ENCODE data around the gene ORAI3. TPM values are rescaled to one million over a fixed set of nuclear protein-coding genes. Genes with fewer than 3 reads are reported as not detected.
A peak's percentile ranks its signal among the peaks of the same experiment; 100 is the strongest.

Gene ORAI3
- total RNA-seq, 1 donor from 2014 or later, result 12.2 TPM

DNA sequence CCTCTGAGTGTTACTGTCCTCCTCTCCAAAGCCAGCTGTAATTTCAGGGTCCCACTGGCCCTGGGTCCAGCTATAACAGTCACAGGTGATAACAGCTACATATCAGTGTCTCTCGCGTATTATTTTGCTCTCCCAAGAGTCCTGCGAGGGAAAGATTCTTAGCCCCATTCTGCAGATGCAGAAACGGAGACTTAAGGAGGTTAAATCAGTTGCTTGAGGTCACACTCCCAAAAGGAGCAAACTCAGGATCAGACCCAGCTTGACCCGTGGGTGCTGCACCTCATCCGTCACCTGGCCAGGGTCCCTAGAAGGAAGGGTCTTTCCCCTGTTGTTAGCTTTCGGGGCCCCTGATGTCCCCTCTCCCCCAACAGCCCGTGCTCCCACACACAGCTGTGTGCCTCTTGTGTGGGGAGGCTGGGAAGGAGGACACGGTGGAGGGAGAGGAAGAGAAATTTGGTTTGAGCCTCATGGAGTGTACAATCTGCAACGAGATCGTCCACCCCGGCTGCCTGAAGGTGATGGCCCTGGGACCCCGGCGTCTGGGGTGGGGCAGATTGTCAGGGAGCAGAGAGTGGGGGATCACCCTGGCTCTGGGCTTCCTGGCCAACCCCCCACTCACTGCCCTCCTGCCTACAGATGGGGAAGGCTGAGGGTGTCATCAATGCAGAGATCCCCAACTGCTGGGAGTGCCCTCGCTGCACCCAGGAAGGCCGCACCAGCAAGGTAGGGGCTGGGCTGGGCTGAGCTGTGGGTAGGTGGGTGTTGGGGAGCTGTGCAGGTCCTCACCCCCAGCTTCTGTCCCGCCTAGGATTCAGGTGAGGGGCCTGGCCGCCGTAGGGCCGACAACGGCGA, 21.7 kb upstream of the ORAI3 start:
- H3K27me3 ChIP-seq (ENCODE audit: low read depth), result no peaks in the 10 kb centered on the region
- H3K9me3 ChIP-seq (replicated peaks), result no peaks in the 10 kb centered on the region
- DNase-seq, result no peak
- intact Hi-C loops (cut with micrococcal nuclease), result no loop called here
- no peak overlapping the region for H3K4me3 ChIP-seq
- peaks cover 20% of the 10 kb centered on the region for H3K36me3 ChIP-seq
- peak overlapping the region; percentile 14 for H3K27ac ChIP-seq (replicated peaks)
- H3K4me1 ChIP-seq, result peaks cover 35% of the 10 kb centered on the region
- TF ChIP-seq, protein P1, sequence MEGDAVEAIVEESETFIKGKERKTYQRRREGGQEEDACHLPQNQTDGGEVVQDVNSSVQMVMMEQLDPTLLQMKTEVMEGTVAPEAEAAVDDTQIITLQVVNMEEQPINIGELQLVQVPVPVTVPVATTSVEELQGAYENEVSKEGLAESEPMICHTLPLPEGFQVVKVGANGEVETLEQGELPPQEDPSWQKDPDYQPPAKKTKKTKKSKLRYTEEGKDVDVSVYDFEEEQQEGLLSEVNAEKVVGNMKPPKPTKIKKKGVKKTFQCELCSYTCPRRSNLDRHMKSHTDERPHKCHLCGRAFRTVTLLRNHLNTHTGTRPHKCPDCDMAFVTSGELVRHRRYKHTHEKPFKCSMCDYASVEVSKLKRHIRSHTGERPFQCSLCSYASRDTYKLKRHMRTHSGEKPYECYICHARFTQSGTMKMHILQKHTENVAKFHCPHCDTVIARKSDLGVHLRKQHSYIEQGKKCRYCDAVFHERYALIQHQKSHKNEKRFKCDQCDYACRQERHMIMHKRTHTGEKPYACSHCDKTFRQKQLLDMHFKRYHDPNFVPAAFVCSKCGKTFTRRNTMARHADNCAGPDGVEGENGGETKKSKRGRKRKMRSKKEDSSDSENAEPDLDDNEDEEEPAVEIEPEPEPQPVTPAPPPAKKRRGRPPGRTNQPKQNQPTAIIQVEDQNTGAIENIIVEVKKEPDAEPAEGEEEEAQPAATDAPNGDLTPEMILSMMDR (IDR thresholded peaks at IDR 0.05; ENCODE audit: borderline replicate concordance), result no peak

DNA sequence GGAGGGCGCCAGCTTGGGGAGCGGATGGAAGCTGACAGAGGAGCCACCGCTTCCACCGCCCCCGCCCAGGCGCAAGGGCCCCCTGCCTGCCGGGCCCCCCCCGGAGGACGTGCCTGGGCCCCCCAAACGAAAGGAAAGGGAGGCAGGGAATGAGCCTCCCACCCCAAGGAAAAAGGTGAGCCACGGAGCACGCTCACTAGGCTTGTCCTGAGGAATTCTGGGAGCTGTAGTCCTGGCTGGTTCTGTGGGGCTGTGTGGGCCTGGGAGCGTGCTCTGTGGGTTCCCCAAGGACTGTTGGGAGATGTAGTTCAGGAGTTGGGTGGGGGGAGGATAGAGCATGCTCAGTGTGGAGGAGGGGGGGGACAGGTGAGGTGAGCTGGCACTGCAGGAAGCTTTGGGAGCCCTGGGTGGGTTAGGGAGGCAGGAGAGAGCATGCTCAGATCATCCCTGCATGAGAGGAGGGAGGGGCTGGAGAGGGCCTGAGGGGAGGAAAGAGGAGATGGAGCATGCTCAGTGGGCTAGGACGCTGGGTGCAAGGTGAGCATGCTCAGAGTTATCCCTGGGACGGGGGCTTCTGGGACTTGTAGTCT, 21.0 kb upstream of the ORAI3 start:
- Histone ChIP-seq H3K4me3 (no peak overlapping the region), H3K9me3 (replicated peaks) (no peaks in the 10 kb centered on the region), H3K27me3 (ENCODE audit: low read depth) (no peaks in the 10 kb centered on the region), H3K36me3 (peaks cover 27% of the 10 kb centered on the region), H3K4me1 (peaks cover 35% of the 10 kb centered on the region), H3K27ac (replicated peaks) (peak overlapping the region; percentile 14)
- no peak for DNase-seq
- TF ChIP-seq, protein P1 (IDR thresholded peaks at IDR 0.05; ENCODE audit: borderline replicate concordance), result no peak
- intact Hi-C loops (cut with micrococcal nuclease), result no loop called here

DNA sequence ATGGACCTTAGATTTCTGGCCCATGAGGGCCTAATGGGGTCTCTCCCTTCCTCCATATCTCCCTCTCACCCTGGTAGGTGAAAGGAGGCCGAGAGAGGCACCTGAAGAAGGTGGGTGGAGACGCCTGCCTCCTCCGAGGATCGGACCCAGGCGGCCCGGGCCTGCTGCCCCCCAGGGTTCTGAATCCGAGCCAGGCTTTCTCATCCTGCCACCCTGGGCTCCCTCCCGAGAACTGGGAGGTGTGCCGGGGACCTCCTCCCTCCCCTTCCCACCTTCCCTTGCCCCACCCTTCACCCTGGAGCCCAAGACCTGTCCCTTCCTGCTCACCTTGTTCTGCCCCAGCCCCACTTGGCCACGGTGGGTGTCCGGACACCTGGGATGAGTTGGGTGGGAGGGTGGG, 20.5 kb upstream of the ORAI3 start:
- Histone ChIP-seq H3K4me1 (peaks cover 35% of the 10 kb centered on the region), H3K9me3 (replicated peaks) (no peaks in the 10 kb centered on the region), H3K4me3 (no peak overlapping the region), H3K27me3 (ENCODE audit: low read depth) (no peaks in the 10 kb centered on the region), H3K27ac (replicated peaks) (peak overlapping the region; percentile 14), H3K36me3 (peaks cover 32% of the 10 kb centered on the region)
- DNase-seq, result no peak
- intact Hi-C loops (cut with micrococcal nuclease), result no loop called here
- TF ChIP-seq, protein P1 (IDR thresholded peaks at IDR 0.05; ENCODE audit: borderline replicate concordance), result no peak

DNA sequence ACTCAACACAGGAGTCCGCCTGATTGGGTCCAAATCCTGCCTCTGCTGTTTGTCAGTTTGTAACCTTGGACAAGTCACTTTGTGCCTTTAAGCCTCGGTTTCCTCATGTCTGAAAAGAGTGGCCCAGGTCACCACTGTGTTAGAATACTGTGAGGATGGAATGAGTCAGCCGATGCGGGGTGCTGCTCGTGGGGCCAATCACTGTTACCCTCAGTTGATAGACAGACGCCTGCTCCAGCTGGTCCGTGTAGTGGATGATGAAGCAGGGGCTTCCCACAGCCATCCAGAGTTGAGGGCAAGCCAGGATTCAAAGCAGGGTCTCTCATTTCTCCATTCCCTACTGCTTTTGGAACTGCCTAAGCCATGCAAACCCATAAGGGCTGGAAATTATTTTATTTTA, 19.7 kb upstream of the ORAI3 start:
- DNase-seq, result no peak
- Histone ChIP-seq H3K36me3 (peaks cover 33% of the 10 kb centered on the region), H3K4me1 (peaks cover 27% of the 10 kb centered on the region), H3K4me3 (no peak overlapping the region), H3K27me3 (ENCODE audit: low read depth) (no peaks in the 10 kb centered on the region), H3K9me3 (replicated peaks) (no peaks in the 10 kb centered on the region), H3K27ac (replicated peaks) (no peak overlapping the region)
- intact Hi-C loops (cut with micrococcal nuclease), result no loop called here
- TF ChIP-seq, protein P1 (IDR thresholded peaks at IDR 0.05; ENCODE audit: borderline replicate concordance), result no peak

DNA sequence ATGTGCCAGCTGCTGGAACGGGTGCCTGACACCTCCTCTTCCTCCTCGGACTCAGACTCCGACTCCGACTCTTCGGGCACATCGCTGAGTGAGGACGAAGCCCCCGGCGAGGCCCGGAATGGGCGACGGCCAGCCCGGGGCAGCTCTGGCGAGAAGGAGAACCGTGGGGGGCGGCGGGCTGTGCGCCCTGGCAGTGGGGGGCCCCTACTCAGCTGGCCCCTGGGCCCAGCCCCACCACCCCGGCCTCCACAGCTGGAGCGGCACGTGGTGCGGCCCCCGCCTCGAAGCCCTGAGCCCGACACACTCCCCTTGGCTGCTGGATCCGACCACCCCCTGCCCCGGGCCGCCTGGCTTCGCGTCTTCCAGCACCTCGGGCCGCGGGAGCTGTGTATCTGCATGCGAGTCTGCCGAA, 18.7 kb upstream of the ORAI3 start:
- Histone ChIP-seq H3K36me3 (peaks cover 33% of the 10 kb centered on the region), H3K27me3 (ENCODE audit: low read depth) (no peaks in the 10 kb centered on the region), H3K4me3 (no peak overlapping the region), H3K27ac (replicated peaks) (peak overlapping the region; percentile 83), H3K4me1 (peaks cover 17% of the 10 kb centered on the region), H3K9me3 (replicated peaks) (no peaks in the 10 kb centered on the region)
- TF ChIP-seq, protein P1 (IDR thresholded peaks at IDR 0.05; ENCODE audit: borderline replicate concordance), result no peak
- intact Hi-C loops (cut with micrococcal nuclease), result no loop called here
- no peak for DNase-seq
